ENCODE data around the gene ERP27. TPM values are rescaled to one million over a fixed set of nuclear protein-coding genes. Genes with fewer than 3 reads are reported as not detected.
A peak's percentile ranks its signal among the peaks of the same experiment; 100 is the strongest.

ERP27 gene
- polyA plus RNA-seq, 6 donors from 2014 or later, result 2.4 to 4.8 (median 2.7) TPM

DNA sequence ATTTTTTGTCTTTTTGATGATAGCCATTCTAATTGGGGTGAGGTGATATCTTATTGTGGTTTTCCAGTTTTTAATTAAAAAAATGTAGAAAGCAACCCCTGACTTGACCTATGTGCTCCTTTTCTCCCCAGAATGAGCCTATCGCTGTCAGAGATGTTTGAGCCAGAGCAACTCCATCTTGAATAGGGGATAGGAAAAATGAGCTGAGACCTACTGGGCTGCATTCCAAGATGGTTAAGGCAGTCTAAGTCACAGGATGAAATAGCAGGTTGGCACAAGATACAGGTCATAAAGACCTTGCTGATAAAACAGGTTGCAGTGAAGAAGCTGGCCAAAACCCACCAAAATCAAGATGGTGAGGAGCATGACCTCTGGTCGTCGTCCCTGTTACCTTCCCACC is 13.8 kb downstream of the ERP27 start:
- peaks cover 12 to 17% of the 10 kb centered on the region in 2 donors for H3K36me3 Mint-ChIP-seq
- no peak overlapping the region for H3K4me3 Mint-ChIP-seq
- DNase-seq (no peak), ATAC-seq (ENCODE audit: low read depth in 2 of 2) (no peak)
- peaks cover 15 to 23% (median 16%) of the 10 kb centered on the region in 3 donors for H3K4me1 Mint-ChIP-seq
- H3K27me3 Mint-ChIP-seq, result no peaks in the 10 kb centered on the region
- H3K9me3 Mint-ChIP-seq, result peaks cover 0 to 3% (median 0%) of the 10 kb centered on the region in 7 donors
- no peak overlapping the region for H3K27ac Mint-ChIP-seq

DNA sequence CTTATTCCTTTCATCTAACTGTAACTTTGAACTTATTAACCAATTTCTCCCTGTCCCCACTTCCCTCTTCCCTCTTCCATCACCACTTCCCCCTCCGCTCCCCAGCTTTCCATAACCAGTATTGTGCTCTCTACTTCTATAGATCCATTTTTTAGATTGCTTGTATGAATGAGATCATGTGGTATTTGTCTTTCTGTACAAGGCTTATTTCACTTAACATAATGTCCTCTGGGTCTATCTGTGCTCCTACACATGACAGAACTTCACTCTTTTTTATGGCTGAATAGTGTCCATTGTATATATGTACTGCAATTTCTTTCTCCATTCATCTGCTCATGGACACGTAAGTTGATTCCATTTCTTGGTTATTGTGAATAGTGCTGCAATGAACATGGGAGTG is 14.4 kb downstream of the ERP27 start:
- ATAC-seq (ENCODE audit: low read depth in 2 of 2), result no peak
- Mint-ChIP-seq H3K4me1 (peaks cover 15 to 22% (median 16%) of the 10 kb centered on the region in 3 donors), H3K27ac (peak overlapping the region in 1 of 6 donors; percentile 6), H3K4me3 (no peak overlapping the region), H3K9me3 (peaks cover 0 to 3% (median 0%) of the 10 kb centered on the region in 7 donors), H3K36me3 (peaks cover 18 to 19% of the 10 kb centered on the region in 2 donors), H3K27me3 (no peaks in the 10 kb centered on the region)
- no peak for DNase-seq

DNA sequence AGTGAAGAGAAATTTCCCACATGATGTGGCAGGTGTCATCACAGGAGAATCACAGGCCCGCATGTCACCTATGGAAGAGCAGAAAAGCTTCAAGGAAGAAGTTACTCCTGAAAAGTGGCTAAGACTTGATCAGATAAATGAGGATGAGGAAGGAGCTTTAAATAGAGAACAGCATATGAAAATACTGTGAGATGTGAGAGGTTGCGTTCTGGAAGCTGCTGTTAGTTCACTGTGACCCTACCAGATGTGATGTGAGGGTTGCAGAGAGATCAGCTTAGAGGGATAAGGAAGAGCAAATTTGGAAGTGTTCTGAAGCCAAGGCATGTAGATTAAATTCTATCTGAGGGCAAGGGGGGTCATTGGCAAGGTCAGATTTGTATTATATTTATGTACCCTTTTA is 17.1 kb downstream of the ERP27 start:
- peak; percentile 62 to 74 for ATAC-seq (ENCODE audit: low read depth in 2 of 2)
- H3K27me3 Mint-ChIP-seq, result no peaks in the 10 kb centered on the region

DNA sequence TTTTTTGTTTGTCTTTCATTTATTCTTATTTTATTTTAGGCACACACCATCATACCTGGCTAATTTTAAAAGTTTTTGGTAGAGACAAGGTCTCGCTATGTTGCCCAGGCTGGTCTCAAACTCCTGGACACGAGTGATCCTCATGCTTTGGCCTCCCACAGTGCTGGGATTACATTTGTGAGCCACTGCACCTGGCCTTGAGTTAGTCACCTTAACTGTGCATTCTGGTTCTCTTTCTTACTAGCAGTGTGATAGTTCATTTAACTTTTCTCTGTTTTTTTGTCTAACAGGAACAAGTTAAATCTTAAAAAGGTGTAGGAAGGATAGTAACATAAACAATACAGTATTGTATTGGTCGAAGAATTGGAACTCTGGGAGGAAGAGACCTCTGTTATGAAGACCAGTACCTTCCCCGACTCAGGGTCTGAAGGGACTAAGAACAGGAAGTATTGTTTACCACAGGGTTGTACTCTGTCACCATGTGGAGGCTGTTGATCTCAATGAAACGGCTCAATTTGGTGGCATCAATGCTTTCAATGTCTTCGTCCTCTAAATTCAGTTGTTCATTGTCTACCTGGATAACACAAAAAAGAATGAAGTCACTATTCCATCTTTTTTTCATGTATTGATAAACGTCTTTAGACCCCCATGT is 17.7 kb downstream of the ERP27 start:
- H3K9me3 Mint-ChIP-seq, result peaks cover 0 to 3% (median 0%) of the 10 kb centered on the region in 7 donors
- peaks cover 28 to 39% of the 10 kb centered on the region in 2 donors for H3K36me3 Mint-ChIP-seq
- H3K4me1 Mint-ChIP-seq, result peaks cover 12 to 19% (median 13%) of the 10 kb centered on the region in 3 donors
- peak overlapping the region in 4 of 8 donors; percentile 0 to 46 (median 9) for H3K4me3 Mint-ChIP-seq
- peak overlapping the region in 5 of 6 donors; percentile 5 to 73 (median 59) for H3K27ac Mint-ChIP-seq
- ATAC-seq (ENCODE audit: low read depth in 2 of 2) (peak; percentile 83 to 88), DNase-seq (no peak)
- no peaks in the 10 kb centered on the region for H3K27me3 Mint-ChIP-seq

More for the DNA sequence above, 17.1 kb downstream of the ERP27 start:
- Mint-ChIP-seq H3K9me3 (peaks cover 0 to 3% (median 0%) of the 10 kb centered on the region in 7 donors), H3K4me1 (peaks cover 12 to 19% (median 13%) of the 10 kb centered on the region in 3 donors), H3K4me3 (peak overlapping the region in 3 of 8 donors; percentile 0 to 69 (median 46)), H3K36me3 (peaks cover 28 to 34% of the 10 kb centered on the region in 2 donors), H3K27ac (peak overlapping the region; percentile 5 to 73 (median 53))
- no peak for DNase-seq

DNA sequence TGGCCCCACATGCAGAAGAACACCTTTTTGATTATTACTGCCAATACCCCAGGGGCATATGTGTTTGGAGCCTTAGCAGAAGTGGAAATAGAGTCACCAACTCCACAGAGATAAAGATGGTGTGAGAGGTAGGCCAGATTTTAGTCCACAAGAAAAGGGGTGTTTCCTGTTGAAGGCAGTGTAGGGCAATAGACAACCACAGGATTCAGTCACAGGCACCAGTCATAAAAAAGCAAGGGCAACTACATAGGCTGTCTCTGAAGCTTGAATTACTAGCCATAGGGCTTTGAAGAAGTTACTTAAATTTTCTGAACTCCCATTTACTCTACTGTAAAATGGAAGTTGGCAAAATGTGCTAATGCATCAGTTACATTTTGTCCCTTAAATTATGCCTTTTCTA is 18.9 kb downstream of the ERP27 start:
- DNase-seq (no peak), ATAC-seq (ENCODE audit: low read depth in 2 of 2) (no peak)
- Mint-ChIP-seq H3K36me3 (peaks cover 39 to 49% of the 10 kb centered on the region in 2 donors), H3K27me3 (no peaks in the 10 kb centered on the region), H3K4me1 (peaks cover 13 to 20% (median 14%) of the 10 kb centered on the region in 3 donors), H3K9me3 (peaks cover 0 to 3% (median 0%) of the 10 kb centered on the region in 7 donors), H3K4me3 (no peak overlapping the region), H3K27ac (peak overlapping the region in 1 of 6 donors; percentile 38)

DNA sequence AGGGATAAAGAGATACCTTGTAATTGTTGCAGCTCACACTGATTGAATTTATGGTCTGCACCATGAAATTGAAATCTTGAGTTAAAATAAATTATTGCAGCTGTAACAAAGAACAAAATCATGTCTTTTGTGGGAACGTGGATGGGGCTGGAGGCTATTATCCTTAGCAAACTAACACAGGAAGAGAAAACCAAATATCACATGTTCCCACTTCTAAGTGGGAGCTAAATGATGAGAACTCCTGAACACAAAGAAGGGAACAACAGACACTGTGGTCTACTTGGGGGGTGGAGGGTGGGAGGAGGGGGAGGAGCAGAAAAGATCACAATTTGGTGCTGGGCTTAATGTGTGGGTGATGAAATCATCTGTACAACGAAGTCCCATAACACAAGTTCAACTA is 22.6 kb downstream of the ERP27 start:
- Mint-ChIP-seq H3K27me3 (no peaks in the 10 kb centered on the region), H3K36me3 (peaks cover 57 to 72% of the 10 kb centered on the region in 2 donors), H3K27ac (no peak overlapping the region), H3K4me1 (peaks cover 8 to 17% (median 9%) of the 10 kb centered on the region in 3 donors), H3K4me3 (no peak overlapping the region), H3K9me3 (no peaks in the 10 kb centered on the region)
- ATAC-seq (ENCODE audit: low read depth in 2 of 2), result no peak
- no peak for DNase-seq

DNA sequence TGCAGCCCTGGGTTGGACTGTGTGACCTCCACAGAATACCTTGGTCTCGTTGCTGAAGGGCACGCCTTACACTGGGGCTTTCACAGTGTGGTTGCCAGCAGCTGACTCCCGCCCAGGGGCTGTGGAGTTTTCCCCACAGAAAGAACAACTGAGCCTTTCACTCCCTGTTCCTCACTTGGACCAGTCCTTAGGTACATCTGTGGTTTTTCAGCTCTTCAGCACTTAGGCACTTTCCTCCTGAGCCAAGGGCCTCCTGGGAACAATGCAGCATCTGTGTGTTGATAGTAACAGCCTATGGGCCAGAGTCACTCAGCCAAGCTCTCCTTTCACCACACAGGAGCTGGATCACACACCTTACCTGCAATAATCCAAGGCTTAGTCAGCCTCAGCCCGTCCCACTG is 25.0 kb downstream of the ERP27 start:
- Mint-ChIP-seq H3K4me1 (peaks cover 4 to 7% (median 5%) of the 10 kb centered on the region in 3 donors), H3K27ac (peak overlapping the region in 1 of 6 donors; percentile 78), H3K36me3 (peaks cover 50 to 64% of the 10 kb centered on the region in 2 donors), H3K9me3 (peaks cover 0 to 1% (median 0%) of the 10 kb centered on the region in 7 donors), H3K27me3 (no peaks in the 10 kb centered on the region), H3K4me3 (no peak overlapping the region)
- DNase-seq (no peak), ATAC-seq (ENCODE audit: low read depth in 2 of 2) (no peak)

DNA sequence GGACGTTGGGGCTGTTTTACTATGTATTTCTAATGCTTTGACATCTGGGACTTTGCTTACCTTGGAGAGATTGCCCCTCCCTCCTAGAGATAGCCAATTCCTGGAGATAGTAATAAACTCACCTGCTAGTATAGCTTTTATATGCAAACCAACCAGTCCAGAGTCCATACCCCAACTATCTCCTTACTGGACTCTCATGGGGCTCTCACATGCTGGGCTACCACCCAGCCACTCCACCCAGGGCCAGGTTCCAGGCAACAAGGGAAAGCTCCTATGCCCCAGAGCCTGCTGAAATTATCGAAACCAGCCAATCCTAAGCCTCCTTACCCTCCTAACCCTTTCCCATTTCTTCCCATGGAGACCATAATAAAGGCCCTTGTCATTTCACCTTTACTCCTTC is 27.2 kb downstream of the ERP27 start:
- DNase-seq, result no peak
- Mint-ChIP-seq H3K4me1 (peaks cover 4 to 7% (median 5%) of the 10 kb centered on the region in 3 donors), H3K4me3 (no peak overlapping the region), H3K9me3 (peaks cover 0 to 4% (median 0%) of the 10 kb centered on the region in 7 donors), H3K27ac (peak overlapping the region in 1 of 6 donors; percentile 12), H3K27me3 (no peaks in the 10 kb centered on the region), H3K36me3 (peaks cover 41 to 55% of the 10 kb centered on the region in 2 donors)
- ATAC-seq (ENCODE audit: low read depth in 2 of 2), result no peak

DNA sequence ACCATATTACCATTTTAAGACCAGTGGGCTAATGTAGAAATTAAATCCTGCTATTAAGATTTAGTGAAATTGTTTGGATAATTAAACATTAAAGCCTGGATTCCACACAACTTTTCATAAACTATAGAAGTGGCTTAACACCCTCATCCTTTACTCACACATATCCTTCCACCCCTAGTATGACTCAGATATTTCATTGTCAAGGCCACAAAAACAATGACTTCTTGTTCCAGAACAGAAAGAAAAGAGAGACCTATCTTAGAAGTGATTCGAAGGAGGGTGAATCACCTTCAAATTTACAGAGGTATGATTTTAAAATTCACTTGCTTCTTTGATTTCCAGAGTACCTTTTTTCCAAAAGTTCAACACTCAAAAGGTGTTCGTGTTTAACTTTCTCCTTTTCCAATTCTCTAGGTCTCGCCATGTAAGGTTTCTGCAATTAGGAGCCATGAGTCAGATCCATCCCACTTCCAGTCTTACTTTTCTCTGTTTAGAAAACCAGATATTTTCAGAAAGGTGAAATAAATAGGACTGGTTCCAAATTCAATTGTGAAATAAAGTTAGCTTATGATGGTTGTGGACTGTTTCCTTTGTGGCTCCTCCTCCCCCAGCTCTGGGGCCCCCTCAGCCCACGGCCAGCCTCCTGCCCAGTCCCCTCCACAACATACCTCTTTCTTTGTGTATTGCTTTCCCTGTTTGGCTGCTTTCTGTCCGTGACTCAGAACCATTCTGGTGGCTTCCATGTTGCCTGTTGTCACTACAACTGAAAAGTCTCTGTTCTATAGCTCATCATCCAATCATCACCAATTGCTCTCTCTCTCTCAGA is 28.0 kb downstream of the ERP27 start:
- Mint-ChIP-seq H3K4me3 (no peak overlapping the region), H3K27me3 (no peaks in the 10 kb centered on the region), H3K9me3 (peaks cover 0 to 4% (median 0%) of the 10 kb centered on the region in 7 donors), H3K36me3 (peaks cover 38 to 48% of the 10 kb centered on the region in 2 donors), H3K4me1 (peaks cover 5 to 10% (median 8%) of the 10 kb centered on the region in 3 donors), H3K27ac (peak overlapping the region in 1 of 6 donors; percentile 66)
- ATAC-seq (ENCODE audit: low read depth in 2 of 2), result no peak
- no peak for DNase-seq

DNA sequence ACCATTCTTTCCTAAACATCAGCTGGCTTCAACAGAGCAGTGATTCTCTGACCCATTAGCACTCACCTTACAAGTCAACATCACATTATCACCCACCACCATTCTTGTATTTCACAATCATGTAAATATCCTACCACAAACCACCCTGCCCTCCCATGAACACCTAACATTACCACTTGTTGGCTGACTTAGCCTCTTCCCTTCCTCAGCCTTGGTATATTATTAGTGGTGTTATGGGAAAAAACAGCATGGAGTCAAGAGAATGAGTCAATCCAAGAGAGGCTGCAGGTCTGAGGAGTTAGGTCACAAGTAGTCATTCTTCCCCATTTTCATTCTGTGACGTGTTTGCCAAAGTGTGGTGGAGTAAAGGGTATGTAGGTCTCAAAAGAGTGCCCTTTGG is 30.4 kb downstream of the ERP27 start:
- H3K36me3 Mint-ChIP-seq, result peaks cover 20 to 25% of the 10 kb centered on the region in 2 donors

DNA sequence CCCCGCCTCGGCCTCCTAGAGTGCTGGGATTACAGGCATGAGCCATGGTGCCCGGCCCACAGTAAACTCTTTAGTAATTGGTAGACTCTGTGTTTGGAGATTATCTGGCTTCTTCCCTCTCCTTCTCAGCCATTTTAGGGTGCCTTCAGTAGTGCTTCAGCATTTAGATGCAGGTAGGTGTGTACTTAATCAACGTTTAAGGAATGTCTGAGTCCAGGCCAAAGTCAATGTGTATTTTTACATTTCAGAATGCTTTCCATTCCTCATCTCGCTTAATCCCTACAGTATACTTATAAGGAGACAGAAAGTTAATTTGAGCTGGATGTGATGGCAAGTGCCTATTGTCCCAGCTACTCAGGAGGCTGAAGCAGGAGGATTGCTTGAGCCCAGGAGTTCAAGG is 32.2 kb downstream of the ERP27 start:
- Mint-ChIP-seq H3K4me3 (no peak overlapping the region), H3K27ac (no peak overlapping the region), H3K9me3 (peaks cover 0 to 4% (median 0%) of the 10 kb centered on the region in 7 donors), H3K27me3 (no peaks in the 10 kb centered on the region), H3K4me1 (peaks cover 0 to 9% (median 5%) of the 10 kb centered on the region in 3 donors), H3K36me3 (peaks cover 13 to 20% of the 10 kb centered on the region in 2 donors)
- DNase-seq (no peak), ATAC-seq (ENCODE audit: low read depth in 2 of 2) (no peak)

More for the DNA sequence above, 30.4 kb downstream of the ERP27 start:
- H3K4me3 Mint-ChIP-seq, result no peak overlapping the region
- H3K27ac Mint-ChIP-seq, result no peak overlapping the region
- ATAC-seq (ENCODE audit: low read depth in 2 of 2) (no peak), DNase-seq (no peak)
- no peaks in the 10 kb centered on the region for H3K27me3 Mint-ChIP-seq
- peaks cover 0 to 9% (median 5%) of the 10 kb centered on the region in 3 donors for H3K4me1 Mint-ChIP-seq
- peaks cover 0 to 4% (median 0%) of the 10 kb centered on the region in 7 donors for H3K9me3 Mint-ChIP-seq

DNA sequence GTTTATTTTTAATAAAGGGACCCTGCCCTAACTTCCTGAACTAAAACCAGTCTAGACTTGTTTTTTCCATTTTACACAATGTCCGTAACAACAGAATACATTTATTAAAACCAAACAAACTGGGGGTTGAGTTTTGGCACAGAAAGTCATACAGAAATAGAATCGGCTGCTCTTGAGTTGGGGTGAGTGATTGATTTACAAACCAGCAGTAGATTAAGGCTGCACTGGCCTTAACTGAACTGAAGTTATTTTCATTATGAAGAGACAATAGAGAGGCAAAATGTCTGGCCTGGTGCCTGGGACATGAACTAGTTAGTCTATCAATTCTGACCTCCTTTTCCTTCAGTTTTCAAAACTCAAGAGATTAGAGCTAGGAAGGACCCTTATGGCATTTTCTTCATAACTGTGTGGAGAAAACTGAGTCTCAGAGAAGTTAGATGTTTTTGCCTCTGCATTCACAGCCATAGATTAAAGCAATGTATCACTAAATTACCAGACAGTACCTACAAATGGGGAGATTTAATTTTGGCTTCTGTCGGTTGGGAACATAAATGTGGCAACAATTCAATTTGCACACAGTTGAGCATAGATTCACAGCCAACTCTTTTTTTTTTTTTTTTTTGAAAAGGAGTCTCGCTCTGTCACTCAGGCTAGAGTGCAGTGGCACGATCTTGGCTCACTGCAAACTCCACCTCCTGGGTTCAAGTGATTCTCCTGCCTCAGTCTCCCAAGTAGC is 32.9 kb downstream of the ERP27 start:
- Mint-ChIP-seq H3K27me3 (no peaks in the 10 kb centered on the region), H3K4me1 (peaks cover 0 to 9% (median 5%) of the 10 kb centered on the region in 3 donors), H3K9me3 (peaks cover 0 to 4% (median 0%) of the 10 kb centered on the region in 7 donors), H3K4me3 (no peak overlapping the region), H3K27ac (peak overlapping the region in 1 of 6 donors; percentile 47), H3K36me3 (peaks cover 11 to 15% of the 10 kb centered on the region in 2 donors)
- ATAC-seq (ENCODE audit: low read depth in 2 of 2) (no peak), DNase-seq (no peak)

DNA sequence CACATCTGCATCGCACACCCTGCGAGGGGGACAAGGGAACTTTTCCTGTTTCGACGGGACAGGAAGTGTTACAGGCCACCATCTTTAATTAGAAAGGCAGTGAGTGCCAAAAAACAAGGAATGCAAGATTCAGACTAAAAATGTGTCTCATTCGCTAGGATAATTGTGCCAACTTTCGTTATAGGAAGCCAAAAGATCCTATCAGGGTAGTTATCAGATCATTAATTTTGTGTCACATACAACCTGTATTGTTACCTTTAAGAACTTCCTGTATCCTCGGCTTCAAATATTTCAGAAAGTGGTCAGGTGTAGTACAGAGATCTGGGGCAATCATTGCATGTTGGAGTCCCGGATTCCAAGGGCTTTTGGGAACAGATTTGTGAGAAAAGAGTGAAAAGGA is 33.5 kb downstream of the ERP27 start:
- H3K27me3 Mint-ChIP-seq, result no peaks in the 10 kb centered on the region
- ATAC-seq (ENCODE audit: low read depth in 2 of 2) (no peak), DNase-seq (no peak)
- peak overlapping the region in 1 of 6 donors; percentile 47 for H3K27ac Mint-ChIP-seq
- no peak overlapping the region for H3K4me3 Mint-ChIP-seq
- H3K9me3 Mint-ChIP-seq, result peaks cover 0 to 4% (median 0%) of the 10 kb centered on the region in 7 donors
- peaks cover 13 to 14% of the 10 kb centered on the region in 2 donors for H3K36me3 Mint-ChIP-seq
- H3K4me1 Mint-ChIP-seq, result peaks cover 0 to 9% (median 5%) of the 10 kb centered on the region in 3 donors

Data from naive B cell (primary cell).